ENCODE data around the gene LAMTOR2. TPM values are rescaled to one million over a fixed set of nuclear protein-coding genes. Genes with fewer than 3 reads are reported as not detected.

LAMTOR2 gene
- total RNA-seq, 1 experiment from 2014 or later, result 60.2 TPM

DNA sequence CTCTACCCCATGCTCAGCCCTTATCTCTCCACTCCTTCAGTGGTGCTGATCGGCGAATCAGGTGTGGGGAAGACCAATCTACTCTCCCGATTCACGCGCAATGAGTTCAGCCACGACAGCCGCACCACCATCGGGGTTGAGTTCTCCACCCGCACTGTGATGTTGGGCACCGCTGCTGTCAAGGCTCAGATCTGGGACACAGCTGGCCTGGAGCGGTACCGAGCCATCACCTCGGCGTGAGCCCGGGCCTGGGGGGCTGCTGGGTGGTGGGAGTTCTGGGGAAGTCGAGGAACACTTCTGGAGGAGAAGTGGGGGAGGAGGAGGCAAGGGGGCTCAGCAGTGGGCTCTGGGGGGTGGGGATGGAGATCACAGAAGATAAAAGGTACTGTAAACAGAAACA, 11.3 kb downstream of the LAMTOR2 start:
- POLR2A ChIA-PET, result interaction anchor here (1.0 kb wide), 1 partner anchor 12 kb away, joined by 4 read pairs; no protein-coding TSS in a partner anchor

More for the DNA sequence above, 11.3 kb downstream of the LAMTOR2 start:
- no peak overlapping the region for H3K27ac ChIP-seq (ENCODE audit: low read depth, low read length)
- H2AFZ ChIP-seq (ENCODE audit: low read depth, low read length, poor library complexity, severe bottlenecking), result no peak overlapping the region
- intact Hi-C loops (cut with micrococcal nuclease), result loop anchor here (1.0 to 10.0 kb wide), 3 partner anchors 40 to 126 kb away; no protein-coding TSS in a partner anchor
- no peaks in the 10 kb centered on the region for H3K27me3 ChIP-seq (ENCODE audit: insufficient read depth, low read length)
- no TSS peak for BruUV-seq (replicated peaks)
- H3K36me3 ChIP-seq (ENCODE audit: control insufficient read depth in 1 of 2, insufficient read depth in 2 of 2, low read length in 2 of 2), result peaks cover 21 to 28% of the 10 kb centered on the region in 2 experiments
- H3K9me3 ChIP-seq (ENCODE audit: control insufficient read depth in 1 of 2, insufficient read depth in 1 of 2, low read depth in 1 of 2, low read length in 2 of 2), result no peaks in the 10 kb centered on the region
- no peak overlapping the region for H3K4me2 ChIP-seq (ENCODE audit: low read length)
- H3K79me2 ChIP-seq (ENCODE audit: insufficient read depth, low read length), result peaks cover 63% of the 10 kb centered on the region
- no peak for TF ChIP-seq SIN3A (IDR thresholded peaks at IDR 0.05; ENCODE audit: low read depth)
- no peak for TF ChIP-seq POLR2A (IDR thresholded peaks at IDR 0.05; ENCODE audit: borderline replicate concordance, extremely low read depth, insufficient read depth, insufficient read length)
- TF ChIP-seq ZFX (IDR thresholded peaks at IDR 0.05), result no peak
- no peak for TF ChIP-seq FOSL1 (IDR thresholded peaks at IDR 0.05; ENCODE audit: low read depth)
- TF ChIP-seq RAD21 (IDR thresholded peaks at IDR 0.05; ENCODE audit: low read depth), result no peak
- TF ChIP-seq, protein P1, sequence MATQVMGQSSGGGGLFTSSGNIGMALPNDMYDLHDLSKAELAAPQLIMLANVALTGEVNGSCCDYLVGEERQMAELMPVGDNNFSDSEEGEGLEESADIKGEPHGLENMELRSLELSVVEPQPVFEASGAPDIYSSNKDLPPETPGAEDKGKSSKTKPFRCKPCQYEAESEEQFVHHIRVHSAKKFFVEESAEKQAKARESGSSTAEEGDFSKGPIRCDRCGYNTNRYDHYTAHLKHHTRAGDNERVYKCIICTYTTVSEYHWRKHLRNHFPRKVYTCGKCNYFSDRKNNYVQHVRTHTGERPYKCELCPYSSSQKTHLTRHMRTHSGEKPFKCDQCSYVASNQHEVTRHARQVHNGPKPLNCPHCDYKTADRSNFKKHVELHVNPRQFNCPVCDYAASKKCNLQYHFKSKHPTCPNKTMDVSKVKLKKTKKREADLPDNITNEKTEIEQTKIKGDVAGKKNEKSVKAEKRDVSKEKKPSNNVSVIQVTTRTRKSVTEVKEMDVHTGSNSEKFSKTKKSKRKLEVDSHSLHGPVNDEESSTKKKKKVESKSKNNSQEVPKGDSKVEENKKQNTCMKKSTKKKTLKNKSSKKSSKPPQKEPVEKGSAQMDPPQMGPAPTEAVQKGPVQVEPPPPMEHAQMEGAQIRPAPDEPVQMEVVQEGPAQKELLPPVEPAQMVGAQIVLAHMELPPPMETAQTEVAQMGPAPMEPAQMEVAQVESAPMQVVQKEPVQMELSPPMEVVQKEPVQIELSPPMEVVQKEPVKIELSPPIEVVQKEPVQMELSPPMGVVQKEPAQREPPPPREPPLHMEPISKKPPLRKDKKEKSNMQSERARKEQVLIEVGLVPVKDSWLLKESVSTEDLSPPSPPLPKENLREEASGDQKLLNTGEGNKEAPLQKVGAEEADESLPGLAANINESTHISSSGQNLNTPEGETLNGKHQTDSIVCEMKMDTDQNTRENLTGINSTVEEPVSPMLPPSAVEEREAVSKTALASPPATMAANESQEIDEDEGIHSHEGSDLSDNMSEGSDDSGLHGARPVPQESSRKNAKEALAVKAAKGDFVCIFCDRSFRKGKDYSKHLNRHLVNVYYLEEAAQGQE (IDR thresholded peaks at IDR 0.05; ENCODE audit: low read depth), result no peak
- no peak for TF ChIP-seq TCF7L2 (IDR thresholded peaks at IDR 0.05; ENCODE audit: borderline replicate concordance, extremely low read depth, insufficient read depth, insufficient read length)
- TF ChIP-seq, protein P2, sequence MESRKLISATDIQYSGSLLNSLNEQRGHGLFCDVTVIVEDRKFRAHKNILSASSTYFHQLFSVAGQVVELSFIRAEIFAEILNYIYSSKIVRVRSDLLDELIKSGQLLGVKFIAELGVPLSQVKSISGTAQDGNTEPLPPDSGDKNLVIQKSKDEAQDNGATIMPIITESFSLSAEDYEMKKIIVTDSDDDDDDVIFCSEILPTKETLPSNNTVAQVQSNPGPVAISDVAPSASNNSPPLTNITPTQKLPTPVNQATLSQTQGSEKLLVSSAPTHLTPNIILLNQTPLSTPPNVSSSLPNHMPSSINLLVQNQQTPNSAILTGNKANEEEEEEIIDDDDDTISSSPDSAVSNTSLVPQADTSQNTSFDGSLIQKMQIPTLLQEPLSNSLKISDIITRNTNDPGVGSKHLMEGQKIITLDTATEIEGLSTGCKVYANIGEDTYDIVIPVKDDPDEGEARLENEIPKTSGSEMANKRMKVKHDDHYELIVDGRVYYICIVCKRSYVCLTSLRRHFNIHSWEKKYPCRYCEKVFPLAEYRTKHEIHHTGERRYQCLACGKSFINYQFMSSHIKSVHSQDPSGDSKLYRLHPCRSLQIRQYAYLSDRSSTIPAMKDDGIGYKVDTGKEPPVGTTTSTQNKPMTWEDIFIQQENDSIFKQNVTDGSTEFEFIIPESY (IDR thresholded peaks at IDR 0.05; ENCODE audit: extremely low read depth, insufficient replicate concordance, low read length), result no peak
- TF ChIP-seq, protein P3, sequence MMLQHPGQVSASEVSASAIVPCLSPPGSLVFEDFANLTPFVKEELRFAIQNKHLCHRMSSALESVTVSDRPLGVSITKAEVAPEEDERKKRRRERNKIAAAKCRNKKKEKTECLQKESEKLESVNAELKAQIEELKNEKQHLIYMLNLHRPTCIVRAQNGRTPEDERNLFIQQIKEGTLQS (IDR thresholded peaks at IDR 0.05), result no peak
- TF ChIP-seq EZH2phosphoT487 (IDR thresholded peaks at IDR 0.05; ENCODE audit: borderline replicate concordance), result no peak
- TF ChIP-seq POLR2AphosphoS5 (IDR thresholded peaks at IDR 0.05; ENCODE audit: low read depth, low read length), result no peak
- TF ChIP-seq, protein P4, sequence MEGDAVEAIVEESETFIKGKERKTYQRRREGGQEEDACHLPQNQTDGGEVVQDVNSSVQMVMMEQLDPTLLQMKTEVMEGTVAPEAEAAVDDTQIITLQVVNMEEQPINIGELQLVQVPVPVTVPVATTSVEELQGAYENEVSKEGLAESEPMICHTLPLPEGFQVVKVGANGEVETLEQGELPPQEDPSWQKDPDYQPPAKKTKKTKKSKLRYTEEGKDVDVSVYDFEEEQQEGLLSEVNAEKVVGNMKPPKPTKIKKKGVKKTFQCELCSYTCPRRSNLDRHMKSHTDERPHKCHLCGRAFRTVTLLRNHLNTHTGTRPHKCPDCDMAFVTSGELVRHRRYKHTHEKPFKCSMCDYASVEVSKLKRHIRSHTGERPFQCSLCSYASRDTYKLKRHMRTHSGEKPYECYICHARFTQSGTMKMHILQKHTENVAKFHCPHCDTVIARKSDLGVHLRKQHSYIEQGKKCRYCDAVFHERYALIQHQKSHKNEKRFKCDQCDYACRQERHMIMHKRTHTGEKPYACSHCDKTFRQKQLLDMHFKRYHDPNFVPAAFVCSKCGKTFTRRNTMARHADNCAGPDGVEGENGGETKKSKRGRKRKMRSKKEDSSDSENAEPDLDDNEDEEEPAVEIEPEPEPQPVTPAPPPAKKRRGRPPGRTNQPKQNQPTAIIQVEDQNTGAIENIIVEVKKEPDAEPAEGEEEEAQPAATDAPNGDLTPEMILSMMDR (IDR thresholded peaks at IDR 0.05 in 2 of 3, conservative IDR thresholded peaks at IDR 0.05 in 1 of 3; ENCODE audit: borderline replicate concordance in 1 of 3, insufficient read depth in 1 of 3, low read depth in 2 of 3, low read length in 2 of 3), result no peak
- no peak for TF ChIP-seq SRF (IDR thresholded peaks at IDR 0.05; ENCODE audit: low read depth)
- TF ChIP-seq CBX3 (IDR thresholded peaks at IDR 0.05; ENCODE audit: low read depth), result no peak
- TF ChIP-seq YY1 (IDR thresholded peaks at IDR 0.05; ENCODE audit: extremely low read depth, insufficient replicate concordance, low read depth, low read length), result no peak
- no peak for TF ChIP-seq SP1 (IDR thresholded peaks at IDR 0.05; ENCODE audit: low read depth)
- no peak for TF ChIP-seq ZNF274 (IDR thresholded peaks at IDR 0.05; ENCODE audit: low read depth, low read length)
- TF ChIP-seq JUND (IDR thresholded peaks at IDR 0.05), result no peak
- TF ChIP-seq ELF1 (IDR thresholded peaks at IDR 0.05; ENCODE audit: borderline replicate concordance, low read depth), result no peak
- H4K20me1 ChIP-seq (ENCODE audit: insufficient read depth), result no peaks in the 10 kb centered on the region
- H3K4me3 ChIP-seq (replicated peaks in 1 of 2; ENCODE audit: low read depth in 1 of 2, low read length in 2 of 2), result no peak overlapping the region
- ChIA-PET RAD21 (ENCODE audit: low non-redundant PET in 1 of 2, low total read pairs in 2 of 2, uncharacterized antibody in 2 of 2, unreplicated experiment in 2 of 2) (interaction anchor here (0.7 to 1.6 kb wide), 4 partner anchors 40 to 125 kb away, joined by 3 to 5 read pairs (median 3); no protein-coding TSS in a partner anchor), CTCF (interaction anchor here (0.9 to 1.4 kb wide), 14 partner anchors 13 to 134 kb away, joined by 3 to 31 read pairs (median 6); partner anchors contain the start of genes LAMTOR2 and UBQLN4)
- H3K9me2 ChIP-seq (ENCODE audit: insufficient read depth), result no peaks in the 10 kb centered on the region
- H3K9ac ChIP-seq (ENCODE audit: low read length), result no peak overlapping the region
- ATAC-seq (no peak), DNase-seq (ENCODE audit: low read depth, low spot score) (no peak)
- H3K4me1 ChIP-seq (ENCODE audit: control insufficient read depth in 1 of 2, insufficient read depth in 2 of 2, low read length in 2 of 2), result peaks cover 0 to 12% of the 10 kb centered on the region in 2 experiments; a peak in 1 of 4 replicates

Measured in HCT116 (cell line).